HepG2 (cell line): ENCODE data around the gene NARF. TPM values are rescaled to one million over a fixed set of nuclear protein-coding genes. Genes with fewer than 3 reads are reported as not detected.

Experiments used
- ADNP ChIP-seq: sonication (generic); formaldehyde crosslinking; IDR thresholded peaks from 2 replicates; pipeline ENCODE4 v1.4.0; 2020; ENCODE audit warnings: missing genetic modification reagents
- CHD2 ChIP-seq: IDR thresholded peaks from 2 replicates; pipeline ENCODE4 v1.6.1; 2011; ENCODE audit warnings: low read depth, low read length, improper control_type of control experiment
- DBP ChIP-seq: sonication (generic); formaldehyde crosslinking; IDR thresholded peaks from 2 replicates; pipeline ENCODE4 v1.4.0; 2020; ENCODE audit warnings: missing genetic modification reagents; ENCODE audit errors: not compliant biosample characterization
- DRAP1 ChIP-seq: IDR thresholded peaks from 2 replicates; pipeline ENCODE4 v1.6.1; 2016; ENCODE audit warnings: missing genetic modification reagents, missing compliant biosample characterization
- FUBP1 ChIP-seq: sonication (generic); formaldehyde crosslinking; IDR thresholded peaks from 2 replicates; pipeline ENCODE4 v1.5.1; 2020; ENCODE audit warnings: missing genetic modification reagents, mild to moderate bottlenecking, borderline replicate concordance
- MED1 ChIP-seq: sonication (generic); formaldehyde crosslinking; IDR thresholded peaks from 2 replicates; pipeline ENCODE4 v1.4.0; 2020; ENCODE audit warnings: missing genetic modification reagents
- NR2F6 ChIP-seq, 2 experiments: IDR thresholded peaks; 2 replicates each; pipeline ENCODE4 v1.6.1; 2016; ENCODE audit warnings: antibody characterized with exemption in 1 of 2, mild to moderate bottlenecking in 1 of 2
- SNAPC2 ChIP-seq: sonication (generic); formaldehyde crosslinking; IDR thresholded peaks from 2 replicates; pipeline ENCODE4 v1.8.1; 2022; ENCODE audit warnings: mild to moderate bottlenecking, missing genetic modification reagents
- SRY ChIP-seq: sonication (generic); formaldehyde crosslinking; IDR thresholded peaks from 2 replicates; pipeline ENCODE4 v1.8.0; 2022; ENCODE audit warnings: mild to moderate bottlenecking, missing genetic modification reagents
- YY1 ChIP-seq: IDR thresholded peaks from 2 replicates; pipeline ENCODE4 v1.6.1; 2011; ENCODE audit warnings: low read length, low read depth, moderate library complexity, mild to moderate bottlenecking; ENCODE audit not compliant: insufficient read depth, insufficient replicate concordance
- ZBTB21 ChIP-seq: sonication (generic); formaldehyde crosslinking; IDR thresholded peaks from 2 replicates; pipeline ENCODE4 v1.4.0; 2020; ENCODE audit warnings: missing genetic modification reagents
- ZMYM4 ChIP-seq: sonication (generic); formaldehyde crosslinking; IDR thresholded peaks from 2 replicates; pipeline ENCODE4 v1.8.1; 2023; ENCODE audit warnings: mild to moderate bottlenecking, missing genetic modification reagents
- ZNF12 ChIP-seq: sonication (generic); formaldehyde crosslinking; IDR thresholded peaks from 2 replicates; pipeline ENCODE4 v1.5.0; 2020; ENCODE audit warnings: missing genetic modification reagents
- ZNF275 ChIP-seq: sonication (generic); formaldehyde crosslinking; IDR thresholded peaks from 2 replicates; pipeline ENCODE4 v1.8.0; 2022; ENCODE audit warnings: missing genetic modification reagents, mild to moderate bottlenecking, inconsistent platforms, borderline replicate concordance
- ZNF335 ChIP-seq: sonication (generic); formaldehyde crosslinking; IDR thresholded peaks from 2 replicates; pipeline ENCODE4 v1.4.0; 2020; ENCODE audit warnings: missing genetic modification reagents
- ZNF367 ChIP-seq: sonication (generic); formaldehyde crosslinking; IDR thresholded peaks from 2 replicates; pipeline ENCODE4 v1.4.0; 2020; ENCODE audit warnings: missing genetic modification reagents, borderline replicate concordance
- ZNF564 ChIP-seq: sonication (generic); formaldehyde crosslinking; IDR thresholded peaks from 2 replicates; pipeline ENCODE4 v1.8.1; 2023; ENCODE audit warnings: mild to moderate bottlenecking, missing genetic modification reagents
- ZNF674 ChIP-seq: sonication (generic); formaldehyde crosslinking; IDR thresholded peaks from 2 replicates; pipeline ENCODE4 v1.5.0; 2020; ENCODE audit warnings: low read depth, mild to moderate bottlenecking, missing genetic modification reagents
- ZNF720 ChIP-seq: sonication (generic); formaldehyde crosslinking; IDR thresholded peaks from 2 replicates; pipeline ENCODE4 v1.4.0; 2020; ENCODE audit warnings: missing genetic modification reagents
- ZSCAN9 ChIP-seq: IDR thresholded peaks from 2 replicates; pipeline ENCODE4 v1.6.1; 2016; ENCODE audit warnings: borderline replicate concordance
- polyA plus RNA-seq, 8 experiments: library from polyadenylated mRNA; depleted of rRNA in 3 of 8; stranded (reverse) in 7 of 8; unstranded in 1 of 8; fragments of >200 nt; fragmentation: Illumina TruSeq in 4 of 8; extraction: Trizol in 4 of 8; gene quantifications; 2 replicates each; pipeline versions ENCODE4 v1.2.1 to v1.2.3, GENCODE V29; 2011 to 2016; ENCODE audit warnings: low read depth in 4 of 8, missing spikeins in 1 of 8, mixed read lengths in 1 of 8; ENCODE audit not compliant: insufficient read depth in 1 of 8
- total RNA-seq, 5 experiments: library from RNA; depleted of rRNA; stranded (reverse); fragments of >200 nt; fragmentation: Illumina TruSeq; extraction: Trizol; gene quantifications; 2 replicates each; pipeline ENCODE4 v1.2.3, GENCODE V29; 2016; ENCODE audit warnings: low read depth in 1 of 5
- TF ChIP-seq, protein P1 (sequence below): sonication (generic); formaldehyde crosslinking; IDR thresholded peaks from 2 replicates; pipeline ENCODE4 v1.5.0; 2020; ENCODE audit warnings: mild to moderate bottlenecking, missing genetic modification reagents

The NARF gene
- total and polyA plus RNA-seq, 2 of the 13 experiments (the other 11 are each of a cell fraction or from before 2014, with no cell fraction given): 61.1 to 144 TPM

GRCh38 chr17:82518826-82519810, 60.6 kb downstream of the NARF start, which contains the start of gene FOXK2 (continued):
- no peak for TF ChIP-seq ZNF275 (CRISPR knock-in tag)
- TF ChIP-seq ZNF674 (CRISPR knock-in tag): peak; percentile 84; the same call in 1 of the 2 replicates
- TF ChIP-seq YY1: peak; percentile 81
- 0 out of 2 replicates have a peak, but pooled peaks have one; percentile 10 for TF ChIP-seq NR2F6 (IDR thresholded peaks at IDR 0.05)
- no peak for TF ChIP-seq NR2F6 (CRISPR knock-in tag; IDR thresholded peaks at IDR 0.05)
- TF ChIP-seq ZBTB21 (CRISPR knock-in tag): peak; percentile 72
- peak; percentile 24; the same call in 1 of the 2 replicates for TF ChIP-seq DRAP1 (CRISPR knock-in tag)
- no peak for TF ChIP-seq SNAPC2 (CRISPR knock-in tag)
- TF ChIP-seq DBP (CRISPR knock-in tag): peak; percentile 67
- peak; percentile 53; the same call in 1 of the 2 replicates for TF ChIP-seq MED1
- peak; percentile 96 for TF ChIP-seq ADNP (CRISPR knock-in tag)
- TF ChIP-seq CHD2: peak; percentile 90
- TF ChIP-seq ZMYM4 (CRISPR knock-in tag): peak; percentile 34
- peak; percentile 43; the same call in 1 of the 2 replicates for TF ChIP-seq ZNF12 (CRISPR knock-in tag)
- TF ChIP-seq, protein P1, sequence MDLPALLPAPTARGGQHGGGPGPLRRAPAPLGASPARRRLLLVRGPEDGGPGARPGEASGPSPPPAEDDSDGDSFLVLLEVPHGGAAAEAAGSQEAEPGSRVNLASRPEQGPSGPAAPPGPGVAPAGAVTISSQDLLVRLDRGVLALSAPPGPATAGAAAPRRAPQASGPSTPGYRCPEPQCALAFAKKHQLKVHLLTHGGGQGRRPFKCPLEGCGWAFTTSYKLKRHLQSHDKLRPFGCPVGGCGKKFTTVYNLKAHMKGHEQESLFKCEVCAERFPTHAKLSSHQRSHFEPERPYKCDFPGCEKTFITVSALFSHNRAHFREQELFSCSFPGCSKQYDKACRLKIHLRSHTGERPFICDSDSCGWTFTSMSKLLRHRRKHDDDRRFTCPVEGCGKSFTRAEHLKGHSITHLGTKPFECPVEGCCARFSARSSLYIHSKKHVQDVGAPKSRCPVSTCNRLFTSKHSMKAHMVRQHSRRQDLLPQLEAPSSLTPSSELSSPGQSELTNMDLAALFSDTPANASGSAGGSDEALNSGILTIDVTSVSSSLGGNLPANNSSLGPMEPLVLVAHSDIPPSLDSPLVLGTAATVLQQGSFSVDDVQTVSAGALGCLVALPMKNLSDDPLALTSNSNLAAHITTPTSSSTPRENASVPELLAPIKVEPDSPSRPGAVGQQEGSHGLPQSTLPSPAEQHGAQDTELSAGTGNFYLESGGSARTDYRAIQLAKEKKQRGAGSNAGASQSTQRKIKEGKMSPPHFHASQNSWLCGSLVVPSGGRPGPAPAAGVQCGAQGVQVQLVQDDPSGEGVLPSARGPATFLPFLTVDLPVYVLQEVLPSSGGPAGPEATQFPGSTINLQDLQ (CRISPR knock-in tag): peak; percentile 60; the same call in 1 of the 2 replicates
- no peak for TF ChIP-seq ZNF720 (CRISPR knock-in tag)
- TF ChIP-seq SRY (CRISPR knock-in tag): peak; percentile 43; the same call in 1 of the 2 replicates
- TF ChIP-seq ZNF564 (CRISPR knock-in tag): 0 out of 2 replicates have a peak, but pooled peaks have one; percentile 21
- peak; percentile 83; the same call in 1 of the 2 replicates for TF ChIP-seq ZNF367 (CRISPR knock-in tag)
- TF ChIP-seq ZSCAN9 (CRISPR knock-in tag): 0 out of 2 replicates have a peak, but pooled peaks have one; percentile 46
- no peak for TF ChIP-seq ZNF335
- no peak for TF ChIP-seq FUBP1 (CRISPR knock-in tag)
